PC-9 (cell line): Measurements from ENCODE around the gene TMEM132D. TPM values are rescaled to one million over a fixed set of nuclear protein-coding genes. Genes with fewer than 3 reads are reported as not detected.
"Not testable (repeated sequence)": the region's sequence is repeated elsewhere in the genome, so short reads cannot be mapped to it uniquely, and the experiment has no call there.

Source experiments
- BruUV-seq: library from RNA; stranded (reverse); fragments of 400-500 nt; replicated peaks from 2 replicates; lab custom pipeline; 2021; lab: Mats Ljungman, UMichigan
- CTCF ChIA-PET: fragments of 300-600 bp; sonication (Branson Sonifier 250); formaldehyde crosslinking; loops from one replicate; lab custom pipeline; 2022; ENCODE audit warnings: antibody characterized with exemption; lab: Charles Lee
- POLR2A ChIA-PET: fragments of 300-600 bp; sonication (Branson Sonifier 250); formaldehyde crosslinking; loops from one replicate; lab custom pipeline; 2022; ENCODE audit warnings: antibody characterized with exemption; ENCODE audit not compliant: unreplicated experiment; lab: Charles Lee
- DNase-seq, 2 experiments: peaks; one replicate each; pipeline versions ENCODE4 v3.0.0 to v3.0.0-alpha.2; 2015 to 2022; ENCODE audit warnings: mixed read lengths in 1 of 2
- H2AFZ ChIP-seq: fragments of 200-600 bp; sonication (generic); 2 replicates; pipeline ENCODE4 v1.8.1; 2017; ENCODE audit warnings: antibody characterized with exemption
- H3F3A ChIP-seq: fragments of 200-600 bp; sonication (generic); 2 replicates; pipeline ENCODE4 v1.8.1; 2017; ENCODE audit warnings: antibody characterized with exemption, mild to moderate bottlenecking, low read depth; ENCODE audit not compliant: insufficient read depth
- H3K27ac ChIP-seq: fragments of 200-600 bp; sonication (generic); 2 replicates; pipeline ENCODE4 v1.6.1; 2016; ENCODE audit warnings: mixed run types
- H3K27me3 ChIP-seq: fragments of 200-600 bp; sonication (generic); 2 replicates; pipeline ENCODE4 v1.6.1; 2016; ENCODE audit warnings: low read depth, mixed run types; ENCODE audit not compliant: insufficient read depth
- H3K36me3 ChIP-seq: fragments of 200-600 bp; sonication (generic); 2 replicates; pipeline ENCODE4 v1.6.1; 2016; ENCODE audit warnings: low read depth, mixed run types
- H3K4me1 ChIP-seq: fragments of 200-600 bp; sonication (generic); replicated peaks from 2 replicates; pipeline ENCODE4 v1.6.1; 2016; ENCODE audit warnings: mixed run types; ENCODE audit not compliant: insufficient read depth
- H3K4me2 ChIP-seq: fragments of 200-600 bp; sonication (generic); 2 replicates; pipeline ENCODE4 v1.6.1; 2017; ENCODE audit warnings: mixed run types
- H3K4me3 ChIP-seq: fragments of 200-600 bp; sonication (generic); 2 replicates; pipeline ENCODE4 v1.6.1; 2016; ENCODE audit warnings: mixed run types
- H3K79me2 ChIP-seq: fragments of 200-600 bp; sonication (generic); 2 replicates; pipeline ENCODE4 v1.6.1; 2017; ENCODE audit warnings: low read depth, mixed run types
- H3K9me2 ChIP-seq: fragments of 200-600 bp; sonication (generic); 2 replicates; pipeline ENCODE4 v1.8.1; 2017; ENCODE audit warnings: mild to moderate bottlenecking; ENCODE audit not compliant: insufficient read depth
- H3K9me3 ChIP-seq: fragments of 200-600 bp; sonication (generic); 2 replicates; pipeline ENCODE4 v1.8.1; 2016; ENCODE audit warnings: low read depth; ENCODE audit not compliant: insufficient read depth
- H4K20me1 ChIP-seq: fragments of 200-600 bp; sonication (generic); 2 replicates; pipeline ENCODE4 v1.8.1; 2017; ENCODE audit not compliant: insufficient read depth
- EZH2 ChIP-seq: fragments of 200-600 bp; sonication (generic); IDR thresholded peaks from 2 replicates; pipeline ENCODE4 v1.8.0; 2017; ENCODE audit warnings: antibody characterized with exemption, low read depth
- intact Hi-C: fragments of 100-400 bp; cut with micrococcal nuclease; formaldehyde crosslinking; loops from one replicate; pipeline ENCODE4 v1.10.0; 2022; ENCODE audit not compliant: unreplicated experiment
- total RNA-seq: library from RNA; stranded (reverse); gene quantifications from 2 replicates; pipeline ENCODE4 v1.2.3, GENCODE V29; 2021
- TF ChIP-seq, protein P1 (sequence below): fragments of 200-600 bp; sonication (generic); conservative IDR thresholded peaks from 2 replicates; pipeline ENCODE4 v1.6.1; 2017; ENCODE audit warnings: mixed run types, antibody characterized with exemption, mild to moderate bottlenecking, moderate library complexity

TMEM132D gene
- total RNA-seq, 1 experiment from 2014 or later: not detected

DNA sequence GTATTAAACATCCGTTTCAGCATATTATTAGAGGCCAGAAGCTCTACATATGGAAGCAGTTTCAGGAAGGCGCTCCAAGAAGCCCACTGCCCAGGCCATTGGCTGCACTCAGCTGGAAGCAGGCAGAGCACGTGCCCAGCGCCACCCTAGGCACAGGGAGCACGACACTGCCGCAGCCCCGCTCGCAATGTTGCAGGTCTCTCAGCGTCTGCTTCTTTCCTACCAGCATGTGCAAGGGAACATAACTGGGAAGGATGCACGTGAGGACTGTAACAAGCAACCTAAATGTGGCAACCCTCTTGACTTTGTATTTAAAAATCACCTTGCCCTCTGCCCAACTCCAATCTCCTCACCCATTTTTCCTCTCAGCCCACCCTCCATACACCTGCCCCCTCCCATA, 3.5 kb downstream of the TMEM132D start:
- Histone ChIP-seq H3K79me2 (no peaks in the 10 kb centered on the region), H3K36me3 (no peaks in the 10 kb centered on the region), H3K9me2 (no peaks in the 10 kb centered on the region), H3K27me3 (no peaks in the 10 kb centered on the region; the same call in 1 of the 2 replicates), H3K4me3 (no peak overlapping the region), H3F3A (no peaks in the 10 kb centered on the region), H3K4me2 (no peak overlapping the region), H3K27ac (no peak overlapping the region), H2AFZ (no peak overlapping the region), H4K20me1 (no peaks in the 10 kb centered on the region), H3K9me3 (no peaks in the 10 kb centered on the region), H3K4me1 (no peaks in the 10 kb centered on the region)
- intact Hi-C loops: no loop called here
- no peak for DNase-seq
- BruUV-seq: no TSS peak
- ChIA-PET POLR2A (no interaction called here), CTCF (no interaction called here)
- TF ChIP-seq, protein P1, sequence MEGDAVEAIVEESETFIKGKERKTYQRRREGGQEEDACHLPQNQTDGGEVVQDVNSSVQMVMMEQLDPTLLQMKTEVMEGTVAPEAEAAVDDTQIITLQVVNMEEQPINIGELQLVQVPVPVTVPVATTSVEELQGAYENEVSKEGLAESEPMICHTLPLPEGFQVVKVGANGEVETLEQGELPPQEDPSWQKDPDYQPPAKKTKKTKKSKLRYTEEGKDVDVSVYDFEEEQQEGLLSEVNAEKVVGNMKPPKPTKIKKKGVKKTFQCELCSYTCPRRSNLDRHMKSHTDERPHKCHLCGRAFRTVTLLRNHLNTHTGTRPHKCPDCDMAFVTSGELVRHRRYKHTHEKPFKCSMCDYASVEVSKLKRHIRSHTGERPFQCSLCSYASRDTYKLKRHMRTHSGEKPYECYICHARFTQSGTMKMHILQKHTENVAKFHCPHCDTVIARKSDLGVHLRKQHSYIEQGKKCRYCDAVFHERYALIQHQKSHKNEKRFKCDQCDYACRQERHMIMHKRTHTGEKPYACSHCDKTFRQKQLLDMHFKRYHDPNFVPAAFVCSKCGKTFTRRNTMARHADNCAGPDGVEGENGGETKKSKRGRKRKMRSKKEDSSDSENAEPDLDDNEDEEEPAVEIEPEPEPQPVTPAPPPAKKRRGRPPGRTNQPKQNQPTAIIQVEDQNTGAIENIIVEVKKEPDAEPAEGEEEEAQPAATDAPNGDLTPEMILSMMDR: no peak
- no peak for TF ChIP-seq EZH2

DNA sequence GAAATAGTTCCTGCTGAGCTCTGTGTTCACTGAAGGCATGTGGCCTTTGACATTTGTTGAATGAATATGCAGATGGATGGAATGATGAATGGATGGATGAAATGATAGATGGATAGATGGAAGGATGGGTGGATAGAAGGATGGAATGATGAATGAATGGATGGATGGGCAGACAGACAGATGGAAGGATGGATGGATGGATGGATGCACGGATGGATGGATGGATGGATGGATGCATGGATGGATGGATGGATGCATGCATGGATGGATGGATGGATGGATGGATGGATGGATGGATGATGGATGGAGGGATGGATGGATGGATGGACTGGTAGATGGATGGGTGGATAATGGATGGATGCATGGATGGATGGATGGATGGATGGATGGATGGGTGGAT, 4.8 kb downstream of the TMEM132D start:
- CTCF ChIA-PET, H3K79me2 ChIP-seq, H3K4me3 ChIP-seq, H4K20me1 ChIP-seq, H3K4me2 ChIP-seq, H3F3A ChIP-seq, H2AFZ ChIP-seq, H3K36me3 ChIP-seq, H3K27me3 ChIP-seq, POLR2A ChIA-PET, H3K4me1 ChIP-seq, DNase-seq, H3K9me3 ChIP-seq, intact Hi-C loops, H3K27ac ChIP-seq, BruUV-seq, H3K9me2 ChIP-seq: not testable (repeated sequence)

DNA sequence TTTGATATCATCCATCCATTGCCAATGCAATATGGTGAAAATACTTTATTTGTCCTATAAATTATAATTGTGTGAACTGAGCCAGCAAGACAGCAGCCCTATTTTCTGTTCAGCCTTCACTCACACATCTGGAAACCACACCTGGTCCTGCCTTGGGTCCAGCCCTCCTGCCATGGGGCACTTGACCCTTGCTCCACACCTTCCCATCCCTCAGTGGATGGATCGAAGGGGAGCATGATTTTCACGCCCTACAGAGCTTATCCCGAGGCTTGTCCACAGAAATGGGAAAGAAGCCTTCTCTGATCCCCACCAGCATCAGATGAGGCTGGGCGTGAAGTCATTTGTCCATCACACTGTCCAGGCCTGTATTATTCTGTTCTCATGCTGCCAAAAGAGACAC, 10.1 kb downstream of the TMEM132D start:
- no peak overlapping the region for H3K27ac ChIP-seq
- H3K9me3 ChIP-seq: no peaks in the 10 kb centered on the region
- TF ChIP-seq, protein P1: no peak
- TF ChIP-seq EZH2: no peak
- H3F3A ChIP-seq: no peaks in the 10 kb centered on the region
- H3K79me2 ChIP-seq: no peaks in the 10 kb centered on the region
- no peaks in the 10 kb centered on the region for H3K27me3 ChIP-seq
- intact Hi-C loops: no loop called here
- H3K36me3 ChIP-seq: no peaks in the 10 kb centered on the region
- no peak overlapping the region for H3K4me3 ChIP-seq
- CTCF ChIA-PET: no interaction called here
- POLR2A ChIA-PET: no interaction called here
- H4K20me1 ChIP-seq: no peaks in the 10 kb centered on the region
- H3K4me1 ChIP-seq: no peaks in the 10 kb centered on the region
- no peaks in the 10 kb centered on the region for H3K9me2 ChIP-seq
- DNase-seq: no peak
- H2AFZ ChIP-seq: no peak overlapping the region
- H3K4me2 ChIP-seq: no peak overlapping the region
- no TSS peak for BruUV-seq

DNA sequence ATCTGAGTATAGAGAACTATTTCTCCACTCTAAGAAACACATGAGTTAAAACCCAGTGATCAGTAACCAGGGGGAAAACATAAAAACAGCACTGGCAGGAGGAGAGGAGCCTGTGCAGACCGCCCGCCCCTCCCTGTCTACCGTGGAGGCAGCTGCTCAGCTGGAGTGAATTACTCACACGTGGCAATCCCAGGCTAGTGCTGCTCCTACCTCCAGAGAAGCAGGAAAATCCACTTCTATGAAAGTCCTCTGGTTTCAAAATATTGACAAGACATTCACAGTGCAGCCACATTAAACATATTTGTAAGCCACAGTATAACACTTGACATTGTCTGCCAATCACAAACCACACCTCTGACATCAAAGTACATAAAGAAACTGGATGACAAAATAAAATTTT, 16.7 kb downstream of the TMEM132D start:
- BruUV-seq: no TSS peak
- H3K27me3 ChIP-seq: no peaks in the 10 kb centered on the region
- TF ChIP-seq, protein P1: no peak
- no peak for TF ChIP-seq EZH2
- no peaks in the 10 kb centered on the region for H3K9me2 ChIP-seq
- no peak overlapping the region for H2AFZ ChIP-seq
- no peaks in the 10 kb centered on the region for H3K79me2 ChIP-seq
- no peak overlapping the region for H3K27ac ChIP-seq
- CTCF ChIA-PET: no interaction called here
- intact Hi-C loops: no loop called here
- no peak overlapping the region for H3K4me3 ChIP-seq
- POLR2A ChIA-PET: no interaction called here
- H4K20me1 ChIP-seq: no peaks in the 10 kb centered on the region
- no peaks in the 10 kb centered on the region for H3K36me3 ChIP-seq
- H3K4me1 ChIP-seq: no peaks in the 10 kb centered on the region
- no peak overlapping the region for H3K4me2 ChIP-seq
- no peaks in the 10 kb centered on the region for H3K9me3 ChIP-seq
- no peaks in the 10 kb centered on the region for H3F3A ChIP-seq
- DNase-seq: no peak
